MM.1S (cell line): ENCODE data around the gene AP1B1.

Experiments used
- EZH2 ChIP-seq: fragments of 300-600 bp; sonication (generic); optimal IDR thresholded peaks from 2 replicates; pipeline ENCODE3; 2017; ENCODE audit warnings: low read depth, mild to moderate bottlenecking, antibody characterized with exemption, low read length, mixed read lengths
- TF ChIP-seq, protein P1 (sequence below): fragments of 300-600 bp; sonication (generic); IDR thresholded peaks from 2 replicates; pipeline ENCODE4 v1.5.1; 2016; ENCODE audit warnings: antibody characterized with exemption, low read length, mixed read lengths

DNA sequence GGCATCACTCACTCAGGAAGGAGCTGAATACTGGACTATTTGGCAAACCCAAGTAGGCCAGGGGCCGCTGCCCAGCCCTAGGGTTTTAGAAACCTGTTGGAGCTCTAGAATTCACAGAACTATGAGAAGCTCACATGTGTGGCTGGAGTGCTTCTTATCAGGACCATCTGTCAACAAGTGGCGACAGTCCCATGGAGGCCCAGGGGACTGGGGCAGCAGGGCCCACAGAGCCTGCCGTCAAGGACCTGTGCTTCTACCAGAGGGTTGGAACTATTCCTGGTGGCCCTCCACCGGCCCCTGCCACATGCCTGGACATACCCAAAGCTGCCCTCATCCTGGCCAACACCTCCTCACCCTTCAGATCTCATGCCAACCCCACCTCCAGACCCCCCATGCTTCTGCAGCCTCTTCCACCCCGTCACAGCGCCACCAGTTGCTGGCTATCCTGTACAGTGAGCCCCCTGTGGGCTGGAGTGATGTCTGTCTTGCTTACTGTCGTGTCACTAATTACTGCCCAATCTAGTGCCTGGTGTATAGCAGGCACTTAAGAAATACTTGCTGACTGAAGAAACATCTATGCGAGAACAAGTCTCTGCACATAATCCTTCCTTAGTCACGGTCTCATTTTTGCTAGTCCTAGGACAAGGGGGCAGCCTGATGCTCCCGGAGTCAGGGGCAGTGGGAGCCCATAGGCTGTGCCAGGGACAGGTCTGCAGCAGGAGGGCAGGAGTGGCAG lies 45.6 kb downstream of the AP1B1 start:
- TF ChIP-seq, protein P1, sequence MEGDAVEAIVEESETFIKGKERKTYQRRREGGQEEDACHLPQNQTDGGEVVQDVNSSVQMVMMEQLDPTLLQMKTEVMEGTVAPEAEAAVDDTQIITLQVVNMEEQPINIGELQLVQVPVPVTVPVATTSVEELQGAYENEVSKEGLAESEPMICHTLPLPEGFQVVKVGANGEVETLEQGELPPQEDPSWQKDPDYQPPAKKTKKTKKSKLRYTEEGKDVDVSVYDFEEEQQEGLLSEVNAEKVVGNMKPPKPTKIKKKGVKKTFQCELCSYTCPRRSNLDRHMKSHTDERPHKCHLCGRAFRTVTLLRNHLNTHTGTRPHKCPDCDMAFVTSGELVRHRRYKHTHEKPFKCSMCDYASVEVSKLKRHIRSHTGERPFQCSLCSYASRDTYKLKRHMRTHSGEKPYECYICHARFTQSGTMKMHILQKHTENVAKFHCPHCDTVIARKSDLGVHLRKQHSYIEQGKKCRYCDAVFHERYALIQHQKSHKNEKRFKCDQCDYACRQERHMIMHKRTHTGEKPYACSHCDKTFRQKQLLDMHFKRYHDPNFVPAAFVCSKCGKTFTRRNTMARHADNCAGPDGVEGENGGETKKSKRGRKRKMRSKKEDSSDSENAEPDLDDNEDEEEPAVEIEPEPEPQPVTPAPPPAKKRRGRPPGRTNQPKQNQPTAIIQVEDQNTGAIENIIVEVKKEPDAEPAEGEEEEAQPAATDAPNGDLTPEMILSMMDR, result no peak
- TF ChIP-seq EZH2, result no peak
